ENCODE results near the gene SRGAP3. TPM values are rescaled to one million over a fixed set of nuclear protein-coding genes. Genes with fewer than 3 reads are reported as not detected.

The SRGAP3 gene
- total RNA-seq, 4 donors from 2014 or later = 13.7 to 27.7 (median 18.5) TPM

DNA sequence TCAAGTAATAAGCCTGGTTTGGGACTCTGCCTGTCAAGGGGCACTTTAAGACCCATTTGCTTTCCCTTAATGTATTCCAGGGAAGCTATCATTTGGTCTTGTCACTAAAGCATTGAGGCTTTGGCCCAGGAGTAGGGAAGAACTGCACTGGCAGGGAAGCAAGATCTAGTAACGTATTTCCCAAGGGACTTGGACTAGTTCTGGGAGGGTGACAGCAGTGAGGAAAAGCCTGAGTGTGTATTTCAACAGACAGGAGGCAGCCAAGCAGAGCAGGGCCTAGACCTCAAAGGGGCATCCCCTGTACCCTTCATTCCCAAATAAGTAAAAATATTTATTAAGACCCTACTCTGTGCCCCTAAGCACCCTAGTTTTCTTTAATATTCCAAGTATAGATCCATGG, 92.8 kb downstream of the SRGAP3 start:
- DNase-seq (ENCODE audit: low spot score in 2 of 2) = no peak
- intact Hi-C loops (cut with DNase I; ENCODE audit: low total_unique reads) = no loop called here
- no peak overlapping the region for H3K4me3 ChIP-seq (ENCODE audit: low read depth, poor library complexity, severe bottlenecking)
- 65 to 67% methylated on average over 1 of the region's 1 CpG for WGBS, 2 donors
- TF ChIP-seq, protein P1, sequence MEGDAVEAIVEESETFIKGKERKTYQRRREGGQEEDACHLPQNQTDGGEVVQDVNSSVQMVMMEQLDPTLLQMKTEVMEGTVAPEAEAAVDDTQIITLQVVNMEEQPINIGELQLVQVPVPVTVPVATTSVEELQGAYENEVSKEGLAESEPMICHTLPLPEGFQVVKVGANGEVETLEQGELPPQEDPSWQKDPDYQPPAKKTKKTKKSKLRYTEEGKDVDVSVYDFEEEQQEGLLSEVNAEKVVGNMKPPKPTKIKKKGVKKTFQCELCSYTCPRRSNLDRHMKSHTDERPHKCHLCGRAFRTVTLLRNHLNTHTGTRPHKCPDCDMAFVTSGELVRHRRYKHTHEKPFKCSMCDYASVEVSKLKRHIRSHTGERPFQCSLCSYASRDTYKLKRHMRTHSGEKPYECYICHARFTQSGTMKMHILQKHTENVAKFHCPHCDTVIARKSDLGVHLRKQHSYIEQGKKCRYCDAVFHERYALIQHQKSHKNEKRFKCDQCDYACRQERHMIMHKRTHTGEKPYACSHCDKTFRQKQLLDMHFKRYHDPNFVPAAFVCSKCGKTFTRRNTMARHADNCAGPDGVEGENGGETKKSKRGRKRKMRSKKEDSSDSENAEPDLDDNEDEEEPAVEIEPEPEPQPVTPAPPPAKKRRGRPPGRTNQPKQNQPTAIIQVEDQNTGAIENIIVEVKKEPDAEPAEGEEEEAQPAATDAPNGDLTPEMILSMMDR (IDR thresholded peaks at IDR 0.05) = no peak
- no peak for TF ChIP-seq POLR2A (IDR thresholded peaks at IDR 0.05)

DNA sequence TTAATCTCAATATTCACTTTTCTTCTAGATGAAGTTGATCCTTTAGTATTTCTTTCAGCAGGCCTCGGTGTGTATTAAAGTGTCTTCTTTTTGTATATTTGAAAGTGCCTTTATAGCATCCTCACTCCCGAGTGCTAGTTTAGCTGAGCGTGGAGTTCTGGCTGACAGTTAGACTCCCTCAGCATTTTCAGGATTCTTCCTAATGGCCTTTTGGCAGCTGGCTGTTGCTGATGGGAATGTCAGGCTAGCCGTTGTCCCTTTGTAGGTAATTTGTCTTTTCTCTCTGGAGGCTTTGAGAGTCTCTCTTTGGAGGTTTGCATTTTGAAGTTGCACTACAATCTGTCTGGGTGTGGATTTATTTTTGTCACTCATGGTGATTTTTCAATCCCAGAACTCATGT, 94.4 kb downstream of the SRGAP3 start:
- 75% methylated on average over 4 of the region's 4 CpGs for WGBS, 2 donors
- TF ChIP-seq, protein P1 (IDR thresholded peaks at IDR 0.05) = no peak
- no peak for TF ChIP-seq POLR2A (IDR thresholded peaks at IDR 0.05)
- no peak for DNase-seq (ENCODE audit: low spot score in 2 of 2)
- no peak overlapping the region for H3K4me3 ChIP-seq (ENCODE audit: low read depth, poor library complexity, severe bottlenecking)
- intact Hi-C loops (cut with DNase I; ENCODE audit: low total_unique reads) = no loop called here

DNA sequence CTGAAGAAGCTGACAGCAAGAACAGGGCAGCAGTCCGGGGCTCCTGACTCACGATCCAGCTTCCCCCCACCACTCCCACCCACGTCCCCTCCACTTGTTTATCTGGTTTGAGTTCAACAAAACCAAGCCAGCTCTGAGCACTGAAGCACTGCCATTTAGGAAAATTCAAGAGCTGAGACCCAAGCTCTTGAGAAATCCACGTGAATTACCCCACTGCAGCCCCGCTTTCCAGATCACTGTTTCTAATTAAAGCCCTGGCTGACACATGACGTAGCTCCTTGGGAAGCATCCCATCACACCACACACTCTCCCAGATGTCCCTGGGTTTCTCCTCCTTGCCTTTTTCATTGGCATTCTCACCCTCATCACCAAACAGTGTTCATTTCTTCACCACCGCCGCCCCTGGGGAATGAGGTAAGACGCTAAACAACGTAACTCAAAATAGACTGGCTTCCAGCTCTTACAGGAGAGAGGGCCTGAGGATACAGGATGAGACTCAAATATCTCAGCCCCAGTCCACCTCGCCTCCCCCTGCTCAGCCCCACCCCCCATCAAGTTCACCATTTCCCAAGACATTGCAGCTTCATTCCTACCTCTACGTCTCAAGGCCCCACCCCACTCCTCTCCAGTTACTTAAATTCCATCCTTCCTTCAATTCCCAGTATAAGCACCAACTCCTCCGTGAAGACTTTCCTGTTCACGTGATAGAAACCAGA, 95.4 kb downstream of the SRGAP3 start:
- H3K4me3 ChIP-seq (ENCODE audit: low read depth, poor library complexity, severe bottlenecking) = no peak overlapping the region
- peak; percentile 81 to 94 for DNase-seq (ENCODE audit: low spot score in 2 of 2)
- TF ChIP-seq, protein P1 (IDR thresholded peaks at IDR 0.05) = no peak
- TF ChIP-seq POLR2A (IDR thresholded peaks at IDR 0.05) = no peak
- 52 to 61% methylated on average over 14 of the region's 14 CpGs for WGBS, 2 donors
- intact Hi-C loops (cut with DNase I; ENCODE audit: low total_unique reads) = no loop called here

DNA sequence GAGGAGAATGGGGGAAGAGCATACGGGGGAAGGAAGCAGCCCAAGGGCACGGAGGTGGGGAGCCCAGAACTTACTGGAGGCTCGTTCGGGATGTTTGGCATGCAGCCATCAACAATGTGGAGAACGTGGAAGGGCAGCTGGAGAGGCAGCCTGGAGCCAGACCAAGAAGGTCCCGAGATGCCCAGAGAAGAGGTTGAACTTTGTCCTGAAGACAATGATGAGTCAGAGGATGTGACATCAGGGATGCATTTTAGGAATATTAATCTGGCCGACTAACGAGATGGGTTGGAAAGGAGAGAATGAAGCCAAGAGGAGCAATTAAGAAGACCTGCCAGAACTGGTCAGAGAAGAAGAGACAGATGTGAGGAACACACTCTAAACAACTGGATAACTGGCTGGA, 98.2 kb downstream of the SRGAP3 start:
- DNase-seq (ENCODE audit: low spot score in 2 of 2) = peak in 1 of 2 donors; percentile 79
- 63 to 72% methylated on average over 8 of the region's 8 CpGs for WGBS, 2 donors
- H3K4me3 ChIP-seq (ENCODE audit: low read depth, poor library complexity, severe bottlenecking) = no peak overlapping the region
- TF ChIP-seq, protein P1 (IDR thresholded peaks at IDR 0.05) = no peak
- no peak for TF ChIP-seq POLR2A (IDR thresholded peaks at IDR 0.05)
- intact Hi-C loops (cut with DNase I; ENCODE audit: low total_unique reads) = no loop called here

DNA sequence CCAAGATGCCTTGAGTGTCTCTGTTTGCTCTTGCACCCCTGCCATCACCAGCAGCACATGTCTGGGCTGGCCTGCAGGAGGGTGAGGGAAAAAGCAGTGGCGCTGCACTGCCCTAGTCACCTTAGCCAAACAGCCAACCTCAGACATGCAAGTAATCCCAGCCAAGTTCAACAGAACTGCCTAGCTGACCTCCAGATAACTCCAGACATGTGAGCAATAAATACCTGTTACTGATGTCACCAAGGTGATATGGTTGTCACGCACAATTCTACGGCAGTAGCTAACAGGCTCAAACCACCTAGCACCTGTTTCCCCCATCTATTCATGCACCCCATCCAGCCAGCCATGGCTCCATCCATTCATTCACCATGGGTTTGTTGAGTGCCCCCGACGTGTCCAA, 99.9 kb downstream of the SRGAP3 start:
- TF ChIP-seq, protein P1 (IDR thresholded peaks at IDR 0.05) = no peak
- no peak for TF ChIP-seq POLR2A (IDR thresholded peaks at IDR 0.05)
- H3K4me3 ChIP-seq (ENCODE audit: low read depth, poor library complexity, severe bottlenecking) = no peak overlapping the region
- WGBS, 2 donors = 84% methylated on average over 5 of the region's 5 CpGs
- intact Hi-C loops (cut with DNase I; ENCODE audit: low total_unique reads) = no loop called here
- DNase-seq (ENCODE audit: low spot score in 2 of 2) = peak in 1 of 2 donors; percentile 56

DNA sequence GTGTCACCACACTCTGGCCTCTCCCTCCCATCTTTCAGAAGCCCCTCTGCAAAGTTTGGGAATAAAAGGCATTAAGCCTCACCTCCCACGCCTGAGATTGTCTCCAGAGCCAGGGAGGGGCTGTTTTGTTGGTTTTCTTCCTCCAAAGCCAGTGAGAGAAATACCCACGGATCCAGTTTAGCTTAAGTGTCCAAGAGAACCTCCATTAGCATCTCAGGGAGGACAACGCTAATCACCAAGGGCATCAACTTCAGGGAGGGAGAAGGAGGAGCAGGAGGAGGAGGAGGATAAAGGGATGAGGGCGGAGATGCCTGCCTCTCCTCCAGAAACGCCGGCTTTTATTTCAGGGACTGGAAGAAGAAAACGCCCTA, 101.6 kb downstream of the SRGAP3 start:
- no peak overlapping the region for H3K4me3 ChIP-seq (ENCODE audit: low read depth, poor library complexity, severe bottlenecking)
- DNase-seq (ENCODE audit: low spot score in 2 of 2) = no peak
- WGBS, 2 donors = 63 to 65% methylated on average over 7 of the region's 7 CpGs
- TF ChIP-seq, protein P1 (IDR thresholded peaks at IDR 0.05) = no peak
- TF ChIP-seq POLR2A (IDR thresholded peaks at IDR 0.05) = no peak
- intact Hi-C loops (cut with DNase I; ENCODE audit: low total_unique reads) = no loop called here

All from lower leg skin (tissue), 4 donors.